BJ (cell line): ENCODE measurements around the gene SRL. TPM values are rescaled to one million over a fixed set of nuclear protein-coding genes. Genes with fewer than 3 reads are reported as not detected.

Experiments
- CTCF ChIA-PET: fragments of 350-600 bp; formaldehyde crosslinking; extraction: SDS; loops from one replicate; lab custom pipeline; 2021; ENCODE audit warnings: antibody characterized with exemption, inconsistent platforms; lab: Yijun Ruan, JAX
- POLR2A ChIA-PET: fragments of 300-600 bp; sonication (Branson Sonifier 250); formaldehyde crosslinking; extraction: SDS; loops from one replicate; lab custom pipeline; 2021; ENCODE audit warnings: antibody characterized with exemption; lab: Charles Lee
- DNase-seq: peaks from one replicate; pipeline ENCODE4 v3.0.0-alpha.2; 2011; ENCODE audit warnings: low read depth
- H3K27me3 ChIP-seq: 2 replicates; pipeline ENCODE4 v1.6.0; 2011; ENCODE audit warnings: low read length; ENCODE audit not compliant: control insufficient read depth, insufficient read depth
- H3K36me3 ChIP-seq: 2 replicates; pipeline ENCODE4 v1.5.1; 2011; ENCODE audit warnings: low read length; ENCODE audit not compliant: control insufficient read depth, insufficient read depth
- H3K4me3 ChIP-seq: 2 replicates; pipeline ENCODE4 v1.5.1; 2011; ENCODE audit warnings: low read depth, mild to moderate bottlenecking, control low read depth, low read length
- polyA plus RNA-seq: library from polyadenylated mRNA; depleted of rRNA; stranded (reverse); fragments of >200 nt; gene quantifications from 2 replicates; pipeline ENCODE4 v1.2.3, GENCODE V29; 2011
- TF ChIP-seq, protein P1 (sequence below): IDR thresholded peaks from 2 replicates; pipeline ENCODE4 v1.5.1; 2011; ENCODE audit warnings: low read depth, mild to moderate bottlenecking, control low read depth, inconsistent platforms, low read length, moderate library complexity; ENCODE audit not compliant: insufficient read depth

The SRL gene
- polyA plus RNA-seq, 1 experiment: not detected

DNA sequence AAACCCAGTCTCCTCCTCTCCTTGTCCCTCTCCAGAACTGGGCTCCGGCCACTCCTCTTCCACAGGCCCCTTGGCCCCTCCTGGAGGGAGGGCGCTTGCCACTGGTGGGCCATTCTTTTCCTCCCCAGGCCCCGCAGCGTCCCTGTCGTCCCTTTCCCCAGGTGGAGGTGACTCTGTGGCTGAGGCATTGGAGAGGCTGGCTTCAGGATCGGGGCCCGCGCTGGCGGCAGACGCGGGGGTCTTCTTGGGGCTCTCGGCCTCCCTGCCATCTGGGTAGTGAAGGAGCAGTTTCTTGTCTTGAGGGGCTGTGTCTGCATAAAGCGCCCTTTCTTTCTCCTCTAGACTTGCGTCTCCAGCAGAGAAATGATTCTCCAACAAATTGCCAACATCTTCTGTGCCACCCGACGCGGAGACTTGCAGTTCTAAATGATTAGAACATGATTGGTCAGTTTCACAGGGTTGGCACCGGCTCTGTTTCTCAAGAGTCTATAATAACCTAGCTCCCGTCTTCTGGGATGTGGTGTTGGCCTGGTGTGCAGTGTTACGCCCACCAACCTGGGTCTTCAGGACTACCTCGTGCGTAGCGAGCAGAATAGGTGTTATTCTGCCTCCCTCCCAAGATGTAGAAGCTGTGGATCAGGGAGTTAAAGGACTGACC lies 34.1 kb downstream of the SRL start:
- no peaks in the 10 kb centered on the region for H3K27me3 ChIP-seq

DNA sequence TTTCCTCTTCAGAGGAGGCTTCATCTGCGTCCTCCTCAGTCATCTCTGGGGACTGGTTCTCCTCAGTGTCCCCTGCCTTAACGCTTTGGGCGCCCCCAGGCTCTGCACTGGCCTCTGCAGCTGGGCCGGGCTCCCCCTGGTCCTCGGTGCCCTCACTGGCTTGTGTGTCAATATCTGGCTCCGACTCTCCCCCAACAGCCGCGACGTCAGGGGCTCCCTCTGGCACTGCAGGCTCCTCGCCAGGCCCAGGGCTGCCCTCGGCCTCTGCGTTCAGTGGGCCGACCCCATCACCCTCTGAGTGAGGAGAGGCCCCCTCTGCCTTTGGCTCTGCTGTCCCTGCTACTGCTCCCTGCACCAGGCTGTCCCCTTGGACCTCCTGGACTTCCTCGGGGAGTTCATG lies 34.7 kb downstream of the SRL start:
- TF ChIP-seq, protein P1, sequence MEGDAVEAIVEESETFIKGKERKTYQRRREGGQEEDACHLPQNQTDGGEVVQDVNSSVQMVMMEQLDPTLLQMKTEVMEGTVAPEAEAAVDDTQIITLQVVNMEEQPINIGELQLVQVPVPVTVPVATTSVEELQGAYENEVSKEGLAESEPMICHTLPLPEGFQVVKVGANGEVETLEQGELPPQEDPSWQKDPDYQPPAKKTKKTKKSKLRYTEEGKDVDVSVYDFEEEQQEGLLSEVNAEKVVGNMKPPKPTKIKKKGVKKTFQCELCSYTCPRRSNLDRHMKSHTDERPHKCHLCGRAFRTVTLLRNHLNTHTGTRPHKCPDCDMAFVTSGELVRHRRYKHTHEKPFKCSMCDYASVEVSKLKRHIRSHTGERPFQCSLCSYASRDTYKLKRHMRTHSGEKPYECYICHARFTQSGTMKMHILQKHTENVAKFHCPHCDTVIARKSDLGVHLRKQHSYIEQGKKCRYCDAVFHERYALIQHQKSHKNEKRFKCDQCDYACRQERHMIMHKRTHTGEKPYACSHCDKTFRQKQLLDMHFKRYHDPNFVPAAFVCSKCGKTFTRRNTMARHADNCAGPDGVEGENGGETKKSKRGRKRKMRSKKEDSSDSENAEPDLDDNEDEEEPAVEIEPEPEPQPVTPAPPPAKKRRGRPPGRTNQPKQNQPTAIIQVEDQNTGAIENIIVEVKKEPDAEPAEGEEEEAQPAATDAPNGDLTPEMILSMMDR: no peak
- H3K36me3 ChIP-seq: no peaks in the 10 kb centered on the region
- ChIA-PET CTCF (interaction anchor here (0.9 to 1.1 kb wide), 2 partner anchors 14 to 46 kb away, joined by 3 read pairs; no protein-coding TSS in a partner anchor), POLR2A (no interaction called here)
- H3K4me3 ChIP-seq: no peak overlapping the region
- DNase-seq: no peak
- no peaks in the 10 kb centered on the region for H3K27me3 ChIP-seq

More for the DNA sequence above, 34.1 kb downstream of the SRL start:
- no peak overlapping the region for H3K4me3 ChIP-seq
- CTCF ChIA-PET: no interaction called here
- POLR2A ChIA-PET: no interaction called here
- DNase-seq: no peak
- no peaks in the 10 kb centered on the region for H3K36me3 ChIP-seq
- TF ChIP-seq, protein P1: no peak

DNA sequence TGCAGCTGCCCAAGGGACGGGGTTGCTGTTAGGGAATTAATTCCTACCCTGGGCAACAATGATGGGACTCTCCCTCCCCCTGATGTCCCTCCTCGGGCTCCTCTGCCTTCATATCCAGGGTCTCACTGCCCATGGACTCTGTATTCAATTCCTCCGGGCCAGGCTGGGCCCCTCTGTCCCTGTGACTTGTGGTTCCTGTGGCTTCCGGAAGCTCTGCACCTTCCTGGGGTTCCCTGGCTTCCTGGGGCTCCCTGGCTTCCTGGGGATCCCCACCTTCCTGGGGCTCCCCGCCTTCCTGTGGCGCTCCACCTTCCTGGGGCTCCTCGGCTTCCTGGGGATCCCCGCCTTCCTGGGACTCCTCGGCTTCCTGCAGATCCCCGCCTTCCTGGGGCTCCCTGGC lies 35.2 kb downstream of the SRL start:
- POLR2A ChIA-PET: no interaction called here
- no peaks in the 10 kb centered on the region for H3K36me3 ChIP-seq
- H3K27me3 ChIP-seq: no peaks in the 10 kb centered on the region
- TF ChIP-seq, protein P1: no peak
- no peak overlapping the region for H3K4me3 ChIP-seq
- CTCF ChIA-PET: interaction anchor here (0.9 to 1.1 kb wide), 2 partner anchors 14 to 47 kb away, joined by 3 read pairs; no protein-coding TSS in a partner anchor
- DNase-seq: no peak

DNA sequence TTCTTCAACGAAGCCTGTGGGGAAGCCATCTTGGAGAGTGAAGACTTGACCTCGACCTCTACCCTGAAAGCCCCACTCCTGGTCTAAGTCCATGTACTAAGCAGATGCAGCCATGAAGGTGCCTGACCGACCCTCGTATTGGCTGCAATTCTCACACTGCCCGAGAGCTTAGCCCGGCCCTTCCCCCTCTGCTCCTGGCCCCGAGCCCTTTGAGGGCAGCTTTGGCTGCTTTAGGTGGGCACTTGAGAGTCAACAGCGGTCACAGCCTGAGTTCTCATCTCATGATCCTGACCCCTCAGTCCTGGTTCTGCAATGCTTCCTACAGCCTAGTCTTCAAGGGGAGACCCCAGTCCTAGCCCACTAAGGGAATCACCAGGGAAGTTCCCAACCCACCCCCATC lies 35.9 kb downstream of the SRL start:
- no peaks in the 10 kb centered on the region for H3K27me3 ChIP-seq
- TF ChIP-seq, protein P1: no peak
- H3K36me3 ChIP-seq: no peaks in the 10 kb centered on the region
- no peak for DNase-seq
- ChIA-PET CTCF (no interaction called here), POLR2A (no interaction called here)
- no peak overlapping the region for H3K4me3 ChIP-seq

DNA sequence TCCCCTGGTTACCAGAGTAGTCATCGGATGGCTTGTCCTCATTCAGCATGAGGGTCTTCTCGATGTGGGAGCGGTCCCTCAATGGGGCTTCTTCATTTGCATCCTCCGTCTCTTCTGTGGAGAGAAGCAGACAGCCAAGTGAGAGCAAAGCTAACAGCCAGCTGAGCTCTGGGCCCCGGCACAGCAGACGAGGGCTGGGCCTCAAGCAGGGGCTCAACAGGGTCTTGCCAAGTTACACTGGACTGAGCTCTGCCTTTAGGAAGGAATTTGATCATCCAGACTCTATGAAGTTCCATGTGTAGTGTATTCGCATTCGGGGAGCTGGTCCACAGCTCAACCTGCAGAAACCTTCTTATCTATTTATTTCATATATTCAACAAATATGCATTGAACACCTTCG lies 37.4 kb downstream of the SRL start:
- POLR2A ChIA-PET: no interaction called here
- H3K27me3 ChIP-seq: no peaks in the 10 kb centered on the region
- TF ChIP-seq, protein P1: no peak
- DNase-seq: no peak
- H3K36me3 ChIP-seq: no peaks in the 10 kb centered on the region
- CTCF ChIA-PET: interaction anchor here (0.8 kb wide), 1 partner anchor 34 kb away, joined by 3 read pairs; no protein-coding TSS in a partner anchor
- H3K4me3 ChIP-seq: no peak overlapping the region
